WTC11 (cell line): ENCODE results near the gene MAPKAP1. TPM values are rescaled to one million over a fixed set of nuclear protein-coding genes. Genes with fewer than 3 reads are reported as not detected.

ENCODE experiments used
- ATAC-seq: fragments of 200-7000 bp; cut with Tn5 transposase; 2 replicates; pipeline ENCODE4 v1.10.0; 2021; ENCODE audit warnings: mild to moderate bottlenecking, moderate library complexity
- CTCF ChIA-PET: fragments of 300-600 bp; sonication (Branson Sonifier 250); formaldehyde crosslinking; loops from one replicate; lab custom pipeline; 2021; ENCODE audit warnings: antibody characterized with exemption; lab: Charles Lee
- POLR2A ChIA-PET: fragments of 350-600 bp; sonication (Branson Sonifier 250); formaldehyde crosslinking; loops from one replicate; lab custom pipeline; 2021; ENCODE audit warnings: antibody characterized with exemption; lab: Charles Lee
- DNase-seq: peaks from one replicate; pipeline ENCODE4 v3.0.0; 2021; ENCODE audit warnings: low spot score
- H3K27ac Mint-ChIP-seq: 2 replicates; pipeline ENCODE4 v1.8.0; 2021; ENCODE audit warnings: mixed read lengths
- H3K27me3 Mint-ChIP-seq: 2 replicates; pipeline ENCODE4 v1.8.0; 2021; ENCODE audit warnings: low read depth, mild to moderate bottlenecking, moderate library complexity, mixed read lengths
- H3K36me3 Mint-ChIP-seq: 2 replicates; pipeline ENCODE4 v1.8.0; 2021; ENCODE audit warnings: mixed read lengths
- H3K4me1 Mint-ChIP-seq: 2 replicates; pipeline ENCODE4 v1.8.0; 2022; ENCODE audit warnings: mixed read lengths
- H3K4me3 Mint-ChIP-seq: 2 replicates; pipeline ENCODE4 v1.8.0; 2021; ENCODE audit warnings: mild to moderate bottlenecking, moderate library complexity, mixed read lengths
- H3K9me3 Mint-ChIP-seq: 2 replicates; pipeline ENCODE4 v1.8.0; 2021; ENCODE audit warnings: mixed read lengths
- CREB1 ChIP-seq: sonication (generic); formaldehyde crosslinking; IDR thresholded peaks from 2 replicates; pipeline ENCODE4 v1.8.0; 2023; ENCODE audit warnings: mild to moderate bottlenecking, missing genetic modification reagents
- ERG ChIP-seq: fragments of 250-450 bp; sonication (Bioruptor Pico); IDR thresholded peaks from 2 replicates; pipeline ENCODE4 v1.8.0; 2021; ENCODE audit warnings: mild to moderate bottlenecking
- FOXK1 ChIP-seq: sonication (generic); formaldehyde crosslinking; IDR thresholded peaks from 2 replicates; pipeline ENCODE4 v1.8.0; 2022; ENCODE audit warnings: mild to moderate bottlenecking, moderate library complexity, missing genetic modification reagents
- GABPB1 ChIP-seq: sonication (generic); formaldehyde crosslinking; IDR thresholded peaks from 2 replicates; pipeline ENCODE4 v1.8.1; 2023; ENCODE audit warnings: mild to moderate bottlenecking, missing genetic modification reagents
- JUN ChIP-seq: sonication (generic); formaldehyde crosslinking; IDR thresholded peaks from 2 replicates; pipeline ENCODE4 v1.8.0; 2023; ENCODE audit warnings: mild to moderate bottlenecking, missing genetic modification reagents
- MLX ChIP-seq: sonication (generic); formaldehyde crosslinking; IDR thresholded peaks from 2 replicates; pipeline ENCODE4 v1.8.1; 2023; ENCODE audit warnings: mild to moderate bottlenecking, missing genetic modification reagents, moderate library complexity
- NR1H2 ChIP-seq: sonication (generic); formaldehyde crosslinking; IDR thresholded peaks from 2 replicates; pipeline ENCODE4 v1.9.0; 2021; ENCODE audit warnings: mild to moderate bottlenecking, moderate library complexity, missing genetic modification reagents
- STAT6 ChIP-seq: sonication (generic); formaldehyde crosslinking; conservative IDR thresholded peaks from 2 replicates; pipeline ENCODE4 v1.8.1; 2023; ENCODE audit warnings: mild to moderate bottlenecking, low read depth, missing genetic modification reagents, moderate library complexity
- USF2 ChIP-seq: sonication (generic); formaldehyde crosslinking; IDR thresholded peaks from 2 replicates; pipeline ENCODE4 v1.8.1; 2023; ENCODE audit warnings: mild to moderate bottlenecking, missing genetic modification reagents, moderate library complexity
- ZBTB21 ChIP-seq: sonication (generic); formaldehyde crosslinking; IDR thresholded peaks from 2 replicates; pipeline ENCODE4 v1.8.1; 2023; ENCODE audit warnings: mild to moderate bottlenecking, missing genetic modification reagents, borderline replicate concordance
- ZNF263 ChIP-seq: sonication (generic); formaldehyde crosslinking; IDR thresholded peaks from 2 replicates; pipeline ENCODE4 v1.8.1; 2022; ENCODE audit warnings: low read depth, mild to moderate bottlenecking, moderate library complexity, missing genetic modification reagents
- ZNF317 ChIP-seq: sonication (generic); formaldehyde crosslinking; IDR thresholded peaks from 2 replicates; pipeline ENCODE4 v1.8.1; 2023; ENCODE audit warnings: low read depth, mild to moderate bottlenecking, moderate library complexity, missing genetic modification reagents, borderline replicate concordance
- ZNF425 ChIP-seq: fragments of 250-450 bp; sonication (Bioruptor Pico); conservative IDR thresholded peaks from 2 replicates; pipeline ENCODE4 v1.9.0; 2021; ENCODE audit warnings: mild to moderate bottlenecking
- ZNF512 ChIP-seq: sonication (generic); formaldehyde crosslinking; IDR thresholded peaks from 2 replicates; pipeline ENCODE4 v1.8.1; 2022; ENCODE audit warnings: missing genetic modification reagents, borderline replicate concordance
- ZSCAN18 ChIP-seq: fragments of 250-450 bp; sonication (Bioruptor Pico); IDR thresholded peaks from 2 replicates; pipeline ENCODE4 v2.1.2; 2022; ENCODE audit warnings: mild to moderate bottlenecking, moderate library complexity
- total RNA-seq: library from RNA; stranded (reverse); gene quantifications from 3 replicates; pipeline ENCODE4 v1.2.3, GENCODE V29; 2021

MAPKAP1 gene
- total RNA-seq, 1 experiment from 2014 or later: 111 TPM

- Mint-ChIP-seq H3K27me3 (no peaks in the 10 kb centered on the region), H3K4me3 (no peak overlapping the region), H3K36me3 (no peaks in the 10 kb centered on the region), H3K27ac (no peak overlapping the region), H3K4me1 (peaks cover 2% of the 10 kb centered on the region), H3K9me3 (no peaks in the 10 kb centered on the region)
- ChIA-PET CTCF (interaction anchor here (0.5 to 2.0 kb wide), 8 partner anchors 15 to 723 kb away, joined by 3 to 7 read pairs (median 4); no protein-coding TSS in a partner anchor), POLR2A (no interaction called here)
- ATAC-seq (no peak), DNase-seq (no peak)
- TF ChIP-seq JUN (CRISPR knock-in tag) (no peak), ZNF512 (CRISPR knock-in tag) (no peak), USF2 (CRISPR knock-in tag) (no peak), ZBTB21 (CRISPR knock-in tag) (no peak), CREB1 (CRISPR knock-in tag) (no peak), NR1H2 (CRISPR knock-in tag) (no peak), ZSCAN18 (CRISPR knock-in tag) (no peak), STAT6 (CRISPR knock-in tag) (no peak), ZNF425 (CRISPR knock-in tag) (no peak), MLX (CRISPR knock-in tag) (no peak), FOXK1 (CRISPR knock-in tag) (no peak), ZNF263 (no peak)
Measured at GRCh38 chr9:125426926-125427325, 280.1 kb downstream of the MAPKAP1 start.

GRCh38 chr9:125425901-125426515, 281.0 kb downstream of the MAPKAP1 start:
- CTCF ChIA-PET: interaction anchor here (0.7 to 1.2 kb wide), 3 partner anchors 19 to 878 kb away, joined by 3 read pairs; no protein-coding TSS in a partner anchor
- POLR2A ChIA-PET: no interaction called here
- TF ChIP-seq GABPB1 (no peak), ERG (CRISPR knock-in tag) (no peak), ZNF317 (no peak)
- Mint-ChIP-seq H3K27me3 (no peaks in the 10 kb centered on the region), H3K9me3 (no peaks in the 10 kb centered on the region), H3K4me3 (no peak overlapping the region), H3K4me1 (no peaks in the 10 kb centered on the region), H3K27ac (no peak overlapping the region), H3K36me3 (no peaks in the 10 kb centered on the region)
- no peak for DNase-seq
- no peak for ATAC-seq
